MCF 10A (cell line): ENCODE results near the gene MEF2A. TPM values are rescaled to one million over a fixed set of nuclear protein-coding genes. Genes with fewer than 3 reads are reported as not detected.

ENCODE experiments used
- BruUV-seq: library from RNA; stranded (reverse); fragments of 400-500 nt; replicated peaks from 2 replicates; lab custom pipeline; 2021; lab: Mats Ljungman, UMichigan
- CTCF ChIA-PET: fragments of 300-600 bp; sonication (Branson Sonifier 250); formaldehyde crosslinking; extraction: SDS; loops from one replicate; lab custom pipeline; 2021; ENCODE audit warnings: antibody characterized with exemption, inconsistent platforms; lab: Yijun Ruan, JAX
- POLR2A ChIA-PET: fragments of 300-600, 350-650 bp; sonication (Branson Sonifier 250); formaldehyde crosslinking; extraction: SDS; loops from one replicate; lab custom pipeline; 2020; ENCODE audit warnings: antibody characterized with exemption, inconsistent platforms; lab: Yijun Ruan, JAX
- DNase-seq: peaks from one replicate; pipeline ENCODE4 v3.0.0-alpha.2; 2018; ENCODE audit not compliant: unreplicated experiment
- H3K27ac Mint-ChIP-seq: one replicate; pipeline ENCODE4 v1.8.0; 2022; ENCODE audit warnings: mild to moderate bottlenecking, low read depth, mixed read lengths; ENCODE audit not compliant: unreplicated experiment
- H3K27me3 Mint-ChIP-seq: one replicate; pipeline ENCODE4 v1.8.0; 2022; ENCODE audit warnings: mixed read lengths; ENCODE audit not compliant: insufficient read depth, unreplicated experiment
- H3K36me3 Mint-ChIP-seq: one replicate; pipeline ENCODE4 v1.8.0; 2022; ENCODE audit warnings: mild to moderate bottlenecking, moderate library complexity, mixed read lengths; ENCODE audit not compliant: insufficient read depth, unreplicated experiment
- H3K4me1 Mint-ChIP-seq: one replicate; pipeline ENCODE4 v1.8.0; 2022; ENCODE audit warnings: mixed read lengths; ENCODE audit not compliant: insufficient read depth, unreplicated experiment
- H3K4me3 Mint-ChIP-seq: one replicate; pipeline ENCODE4 v1.8.0; 2022; ENCODE audit warnings: mild to moderate bottlenecking, moderate library complexity, mixed read lengths; ENCODE audit not compliant: unreplicated experiment
- H3K9me3 Mint-ChIP-seq: one replicate; pipeline ENCODE4 v1.8.0; 2022; ENCODE audit warnings: mixed read lengths; ENCODE audit not compliant: unreplicated experiment
- CTCF ChIP-seq: fragments of 200-600 bp; IDR thresholded peaks from one replicate; pipeline ENCODE4 v1.8.0; 2022; ENCODE audit warnings: antibody characterized with exemption, mild to moderate bottlenecking; ENCODE audit not compliant: unreplicated experiment
- intact Hi-C: fragments of 100-400 bp; cut with micrococcal nuclease; formaldehyde crosslinking; loops from 2 replicates; pipeline ENCODE4 v1.14.1; 2022
- total RNA-seq: library from RNA; stranded (reverse); gene quantifications from 2 replicates; pipeline ENCODE4 v1.2.3, GENCODE V29; 2022

MEF2A gene
- total RNA-seq, 1 experiment from 2014 or later: 52.9 TPM

- POLR2A ChIA-PET: interaction anchor here (0.7 to 1.5 kb wide), 3 partner anchors 9 to 22 kb away, joined by 3 to 5 read pairs (median 4); no protein-coding TSS in a partner anchor
- H3K4me1 Mint-ChIP-seq: peaks cover 8% of the 10 kb centered on the region
- no peak overlapping the region for H3K27ac Mint-ChIP-seq
- H3K4me3 Mint-ChIP-seq: no peak overlapping the region
- H3K9me3 Mint-ChIP-seq: peaks cover 10% of the 10 kb centered on the region
- no peak for TF ChIP-seq CTCF
- no peaks in the 10 kb centered on the region for H3K27me3 Mint-ChIP-seq
- peaks cover 32% of the 10 kb centered on the region for H3K36me3 Mint-ChIP-seq
- intact Hi-C loops: loop anchor here (5.0 kb wide), 1 partner anchor 115 kb away; the partner anchor contains the start of gene MEF2A
- CTCF ChIA-PET: interaction anchor here (0.6 to 1.7 kb wide), 2 partner anchors 9 to 274 kb away, joined by 3 to 6 read pairs; no protein-coding TSS in a partner anchor
- peak; percentile 76 for DNase-seq
- no TSS peak for BruUV-seq
These were observed 116.7 kb downstream of the MEF2A start for GRCh38 chr15:99682455-99682854.

- no peaks in the 10 kb centered on the region for H3K27me3 Mint-ChIP-seq
- CTCF ChIA-PET: interaction anchor here (1.7 kb wide), 1 partner anchor 275 kb away, joined by 6 read pairs; no protein-coding TSS in a partner anchor
- intact Hi-C loops: loop anchor here (5.0 kb wide), 1 partner anchor 116 kb away; the partner anchor contains the start of gene MEF2A
- POLR2A ChIA-PET: interaction anchor here (0.7 to 1.5 kb wide), 3 partner anchors 9 to 21 kb away, joined by 3 to 5 read pairs (median 4); no protein-coding TSS in a partner anchor
- no peak overlapping the region for H3K27ac Mint-ChIP-seq
- H3K9me3 Mint-ChIP-seq: peaks cover 14% of the 10 kb centered on the region
- peaks cover 27% of the 10 kb centered on the region for H3K36me3 Mint-ChIP-seq
- BruUV-seq: no TSS peak
- no peak for TF ChIP-seq CTCF
- H3K4me3 Mint-ChIP-seq: no peak overlapping the region
- no peak for DNase-seq
- H3K4me1 Mint-ChIP-seq: peaks cover 8% of the 10 kb centered on the region
These were observed 117.4 kb downstream of the MEF2A start for GRCh38 chr15:99683000-99683670.

- no peak overlapping the region for H3K27ac Mint-ChIP-seq
- no TSS peak for BruUV-seq
- DNase-seq: no peak
- no peak for TF ChIP-seq CTCF
- no peak overlapping the region for H3K4me3 Mint-ChIP-seq
- H3K36me3 Mint-ChIP-seq: peaks cover 24% of the 10 kb centered on the region
- H3K27me3 Mint-ChIP-seq: no peaks in the 10 kb centered on the region
- ChIA-PET CTCF (interaction anchor here (1.9 kb wide), 1 partner anchor 18 kb away, joined by 5 read pairs; no protein-coding TSS in a partner anchor), POLR2A (interaction anchor here (0.6 to 1.8 kb wide), 3 partner anchors 17 to 46 kb away, joined by 3 to 4 read pairs (median 3); no protein-coding TSS in a partner anchor)
- intact Hi-C loops: no loop called here
- H3K4me1 Mint-ChIP-seq: peaks cover 3% of the 10 kb centered on the region
- peaks cover 14% of the 10 kb centered on the region for H3K9me3 Mint-ChIP-seq
These were observed 120.5 kb downstream of the MEF2A start for GRCh38 chr15:99686290-99686689.

GRCh38 chr15:99692825-99693224 is 127.0 kb downstream of the MEF2A start:
- CTCF ChIA-PET: interaction anchor here (0.6 to 1.5 kb wide), 3 partner anchors 8 to 408 kb away, joined by 3 to 9 read pairs (median 3); no protein-coding TSS in a partner anchor
- no TSS peak for BruUV-seq
- peak; percentile 9 for DNase-seq
- H3K9me3 Mint-ChIP-seq: no peaks in the 10 kb centered on the region
- POLR2A ChIA-PET: interaction anchor here (0.5 to 1.4 kb wide), 2 partner anchors 10 to 420 kb away, joined by 3 to 4 read pairs; no protein-coding TSS in a partner anchor
- no peak overlapping the region for H3K4me3 Mint-ChIP-seq
- no peak for TF ChIP-seq CTCF
- H3K4me1 Mint-ChIP-seq: no peaks in the 10 kb centered on the region
- H3K36me3 Mint-ChIP-seq: peaks cover 68% of the 10 kb centered on the region
- no peaks in the 10 kb centered on the region for H3K27me3 Mint-ChIP-seq
- H3K27ac Mint-ChIP-seq: no peak overlapping the region
- intact Hi-C loops: no loop called here
